ENCODE data around the gene BDH1. TPM values are rescaled to one million over a fixed set of nuclear protein-coding genes. Genes with fewer than 3 reads are reported as not detected.

BDH1 gene
- total RNA-seq, 1 donor: 5.2 TPM

DNA sequence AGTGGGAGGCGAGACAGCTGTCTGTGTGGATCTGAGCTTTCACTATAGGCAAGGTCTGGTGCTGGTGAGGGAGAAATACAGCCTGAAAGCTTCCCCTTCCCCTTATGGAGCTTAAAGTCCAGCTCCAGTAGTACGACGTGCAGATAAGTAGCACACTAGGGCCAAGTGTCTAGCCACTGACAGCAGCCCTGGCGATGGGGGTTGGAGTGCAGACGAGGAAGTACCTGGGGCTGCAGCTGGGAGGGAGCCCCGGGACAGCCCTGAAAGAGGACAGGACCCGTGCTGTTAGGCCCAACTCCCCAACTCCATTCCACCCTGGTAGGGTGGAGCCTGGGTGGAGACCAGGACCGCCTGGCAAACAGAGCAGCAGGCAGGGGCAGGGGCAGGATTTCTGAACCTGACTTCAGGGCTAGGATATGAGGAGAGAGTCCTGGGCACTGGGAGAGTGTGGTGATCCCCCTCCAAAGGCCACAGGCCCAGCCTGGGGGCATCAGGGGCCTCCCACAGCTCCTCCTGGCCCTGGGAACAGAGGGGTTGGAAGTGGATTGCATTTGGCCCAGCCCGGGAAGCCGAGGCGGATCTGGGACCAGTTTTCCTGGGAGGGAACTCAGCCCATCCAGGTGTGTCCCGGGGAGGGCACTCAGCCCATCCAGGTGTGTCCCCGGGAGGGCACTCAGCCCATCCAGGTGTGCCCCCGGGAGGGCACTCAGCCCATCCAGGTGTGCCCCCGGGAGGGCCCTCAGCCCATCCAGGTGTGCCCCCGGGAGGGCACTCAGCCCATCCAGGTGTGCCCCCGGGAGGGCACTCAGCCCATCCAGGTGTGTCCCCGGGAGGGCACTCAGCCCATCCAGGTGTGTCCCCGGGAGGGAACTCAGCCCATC, 42.8 kb downstream of the BDH1 start:
- no peak for DNase-seq (ENCODE audit: low read depth)
- TF ChIP-seq CTCF (IDR thresholded peaks at IDR 0.05; ENCODE audit: insufficient read depth, low read depth, low read length): no peak
- no peak overlapping the region for H3K4me3 ChIP-seq (ENCODE audit: low read depth, low read length)

DNA sequence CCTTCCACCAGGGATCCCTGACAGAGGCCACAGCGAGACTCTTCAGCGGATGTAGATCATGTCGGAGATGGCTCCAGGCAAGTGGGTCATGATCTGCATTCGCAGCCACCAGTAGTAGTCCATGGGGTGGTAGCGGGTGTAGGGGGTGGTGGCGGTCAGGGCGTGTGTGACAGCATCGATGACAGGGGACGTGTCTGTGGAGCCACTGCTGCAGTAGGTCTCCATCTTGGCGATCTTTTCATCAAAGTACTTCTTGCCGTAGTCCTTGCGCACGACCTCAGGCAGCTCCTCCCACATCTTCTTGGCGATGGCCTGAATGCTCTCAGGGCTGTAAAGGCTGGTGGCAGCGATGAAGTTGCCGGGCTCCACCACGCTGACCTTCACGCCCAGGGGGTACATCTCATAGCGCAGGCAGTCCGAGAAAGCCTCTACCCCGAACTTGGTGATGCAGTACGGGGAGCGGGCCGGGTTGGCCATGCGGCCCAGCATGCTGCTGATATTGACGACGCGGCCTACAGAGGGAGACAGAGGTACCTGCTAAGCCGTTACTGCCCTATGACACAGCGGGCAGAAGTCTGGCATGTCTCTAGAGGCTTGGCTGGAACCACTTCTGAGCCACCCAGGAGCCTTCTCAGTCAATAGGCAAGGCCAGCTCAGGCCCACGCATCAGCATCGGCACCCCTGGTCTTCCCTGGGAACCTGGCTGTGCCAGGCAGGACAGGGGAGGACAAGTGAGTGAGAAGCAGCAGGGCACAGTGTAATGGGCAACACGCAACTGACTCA, 43.7 kb downstream of the BDH1 start:
- no peak overlapping the region for H3K4me3 ChIP-seq (ENCODE audit: low read depth, low read length)
- no peak for TF ChIP-seq CTCF (IDR thresholded peaks at IDR 0.05; ENCODE audit: insufficient read depth, low read depth, low read length)
- no peak for DNase-seq (ENCODE audit: low read depth)

DNA sequence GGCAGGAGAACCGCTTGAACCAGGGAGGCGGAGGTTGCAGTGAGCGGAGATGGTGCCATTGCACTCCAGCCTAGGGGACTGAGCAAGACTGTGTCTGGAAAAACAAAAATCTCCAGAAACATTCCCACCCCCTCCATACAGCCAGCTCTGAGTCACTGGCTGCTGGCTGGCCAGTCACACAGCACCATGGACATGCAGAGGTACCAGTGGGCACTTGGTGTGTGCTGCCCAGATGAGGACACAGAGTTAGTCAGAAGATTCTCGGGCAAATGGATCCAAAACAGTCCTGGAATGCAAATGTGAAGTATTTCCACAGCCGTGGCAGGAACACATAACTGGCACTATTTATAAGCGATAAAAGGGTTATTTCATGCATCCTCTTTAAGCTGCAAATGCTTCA, 44.6 kb downstream of the BDH1 start:
- no peak for TF ChIP-seq CTCF (IDR thresholded peaks at IDR 0.05; ENCODE audit: insufficient read depth, low read depth, low read length)
- no peak for DNase-seq (ENCODE audit: low read depth)
- H3K4me3 ChIP-seq (ENCODE audit: low read depth, low read length): no peak overlapping the region

DNA sequence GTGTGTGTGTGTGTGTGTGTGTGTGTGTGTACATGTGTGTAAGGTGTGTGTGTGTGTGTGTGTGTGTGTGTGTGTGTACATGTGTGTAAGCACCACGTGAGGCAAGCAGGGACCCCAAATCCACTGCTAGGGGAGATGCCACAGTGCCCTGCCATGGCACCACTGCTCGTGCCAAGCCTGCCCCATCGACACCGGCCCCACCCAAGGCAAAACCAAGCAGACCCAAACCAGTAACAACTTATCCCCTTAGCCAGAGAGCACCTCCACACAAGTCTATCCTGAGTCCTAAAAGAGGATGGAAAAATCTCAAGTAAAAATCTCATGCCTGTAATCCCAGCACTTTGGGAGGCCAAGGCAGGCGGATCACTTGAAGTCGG, 45.1 kb downstream of the BDH1 start:
- no peak for TF ChIP-seq CTCF (IDR thresholded peaks at IDR 0.05; ENCODE audit: insufficient read depth, low read depth, low read length)
- no peak for DNase-seq (ENCODE audit: low read depth)
- no peak overlapping the region for H3K4me3 ChIP-seq (ENCODE audit: low read depth, low read length)

DNA sequence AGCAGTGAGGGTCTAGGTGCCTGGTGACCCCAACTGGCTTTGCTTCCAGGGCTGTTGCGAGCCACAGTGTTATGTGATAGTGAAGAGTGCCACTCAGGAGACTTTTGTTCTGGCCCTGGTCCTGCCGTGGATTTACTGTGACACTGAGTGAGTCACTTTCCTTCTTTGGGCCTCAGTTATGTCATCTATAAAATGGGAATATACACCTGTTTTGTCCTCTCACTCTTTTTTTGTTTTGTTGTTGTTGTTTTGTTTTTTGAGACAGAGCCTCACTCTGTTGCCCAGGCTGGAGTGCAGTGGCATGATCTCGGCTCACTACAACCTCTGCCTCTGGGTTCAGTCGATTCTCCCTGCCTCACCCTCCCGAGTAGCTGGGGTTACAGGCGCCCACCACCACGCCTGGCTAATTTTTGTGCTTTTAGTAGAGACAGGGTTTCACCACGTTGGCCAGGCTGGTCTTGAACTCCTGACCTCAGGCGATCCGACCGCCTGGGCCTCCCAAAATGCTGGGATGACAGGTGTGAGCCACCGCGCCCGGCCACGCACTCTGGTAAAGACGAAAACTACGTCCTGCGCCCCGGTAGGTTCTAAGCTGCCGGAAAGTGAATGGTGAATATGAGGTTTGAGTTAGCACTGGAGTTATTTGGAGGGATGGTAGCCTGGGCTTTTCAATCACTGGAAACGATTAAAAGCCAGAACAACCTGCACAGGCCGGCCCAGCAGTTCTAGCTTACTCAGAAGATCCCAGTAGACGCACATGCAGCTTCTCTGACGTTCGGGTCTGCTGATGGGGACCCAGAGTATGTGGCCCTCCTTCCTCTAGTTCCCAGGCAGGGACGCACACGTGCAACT, 46.6 kb downstream of the BDH1 start:
- peak overlapping the region; percentile 54 for H3K4me3 ChIP-seq (ENCODE audit: low read depth, low read length)
- no peak for TF ChIP-seq CTCF (IDR thresholded peaks at IDR 0.05; ENCODE audit: insufficient read depth, low read depth, low read length)
- no peak for DNase-seq (ENCODE audit: low read depth)

GRCh38 chr3:197508461-197508860, 47.3 kb downstream of the BDH1 start:
- no peak for TF ChIP-seq CTCF (IDR thresholded peaks at IDR 0.05; ENCODE audit: insufficient read depth, low read depth, low read length)
- H3K4me3 ChIP-seq (ENCODE audit: low read depth, low read length): no peak overlapping the region
- DNase-seq (ENCODE audit: low read depth): no peak
